ENCODE data around the gene PPP6R3.

GRCh38 chr11:68661014-68661413 is 200.5 kb downstream of the PPP6R3 start:
- TF ChIP-seq CTCF (IDR thresholded peaks at IDR 0.05) (no peak), POLR2A (IDR thresholded peaks at IDR 0.05) (no peak)
